ENCODE measurements around the gene DRD4. TPM values are rescaled to one million over a fixed set of nuclear protein-coding genes. Genes with fewer than 3 reads are reported as not detected.
A peak's percentile ranks its signal among the peaks of the same experiment; 100 is the strongest.

The DRD4 gene
- polyA plus RNA-seq, 3 donors, result 0.13 TPM; not detected in 2

DNA sequence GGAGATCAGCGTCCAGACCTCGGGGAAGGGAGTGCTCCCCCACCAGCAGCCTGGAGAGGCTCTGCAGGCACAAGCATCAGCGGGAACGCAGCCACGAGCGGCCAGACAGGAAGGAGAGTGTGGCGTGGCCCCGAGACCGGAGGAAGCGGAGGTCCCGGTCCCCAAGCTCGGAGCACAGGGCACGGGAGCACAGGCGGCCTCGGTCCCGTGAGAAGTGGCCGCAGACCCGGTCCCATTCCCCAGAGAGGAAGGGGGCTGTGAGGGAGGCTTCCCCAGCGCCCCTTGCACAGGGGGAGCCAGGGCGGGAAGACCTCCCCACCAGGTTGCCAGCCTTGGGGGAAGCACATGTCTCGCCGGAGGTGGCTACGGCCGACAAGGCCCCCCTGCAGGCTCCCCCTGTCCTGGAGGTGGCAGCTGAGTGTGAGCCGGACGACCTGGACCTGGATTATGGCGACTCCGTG lies 28.2 kb upstream of the DRD4 start:
- H3K4me2 ChIP-seq (replicated peaks; ENCODE audit: extremely low read depth, low read length, poor library complexity, severe bottlenecking), result no peak overlapping the region
- WGBS (ENCODE audit: insufficient coverage), result 94% methylated on average over 9 of the region's 28 CpGs
- peaks cover 7% of the 10 kb centered on the region for H3K4me1 Mint-ChIP-seq
- peaks cover 8% of the 10 kb centered on the region for H3K79me2 ChIP-seq (ENCODE audit: insufficient read depth, low read length)
- H4K20me1 ChIP-seq (ENCODE audit: insufficient read depth, low read length), result peaks cover 49% of the 10 kb centered on the region
- no peaks in the 10 kb centered on the region for H3K9me3 ChIP-seq (replicated peaks in 1 of 2; ENCODE audit: control insufficient read depth in 1 of 2, insufficient read depth in 1 of 2, low read length in 2 of 2)
- no peak overlapping the region for H2AFZ ChIP-seq (ENCODE audit: insufficient read depth, low read depth, low read length, poor library complexity, severe bottlenecking)
- no peaks in the 10 kb centered on the region for H3K9me3 Mint-ChIP-seq
- no peak overlapping the region for H3K4me3 ChIP-seq (replicated peaks in 1 of 3; ENCODE audit: low read depth in 2 of 3, low read length in 3 of 3)
- peaks cover 0 to 1% (median 0%) of the 10 kb centered on the region in 3 donors for H3K27me3 Mint-ChIP-seq (ENCODE audit: low read depth in 3 of 3)
- peaks cover 67 to 89% of the 10 kb centered on the region in 2 donors for H3K36me3 Mint-ChIP-seq
- H3K27ac ChIP-seq (ENCODE audit: low read depth in 1 of 2, low read length in 2 of 2), result no peak overlapping the region
- H3K9ac ChIP-seq (ENCODE audit: insufficient read depth, low read length, poor library complexity, severe bottlenecking), result no peak overlapping the region
- intact Hi-C loops (cut with micrococcal nuclease), result no loop called here
- peak overlapping the region in 2 of 7 donors; percentile 33 to 43 for H3K27ac Mint-ChIP-seq
- no peak for DNase-seq
- TF ChIP-seq CTCF (IDR thresholded peaks at IDR 0.05), result no peak
- H3K27me3 ChIP-seq (ENCODE audit: control insufficient read depth in 2 of 2, insufficient read depth in 2 of 2, low read length in 2 of 2), result no peaks in the 10 kb centered on the region
- H3K4me3 Mint-ChIP-seq, result no peak overlapping the region
- H3K36me3 ChIP-seq (replicated peaks in 1 of 2; ENCODE audit: control insufficient read depth in 1 of 2, insufficient read depth in 2 of 2, low read length in 2 of 2), result peaks cover 91 to 97% of the 10 kb centered on the region in 2 donors
- peaks cover 8 to 9% of the 10 kb centered on the region in 2 donors for H3K4me1 ChIP-seq (ENCODE audit: control insufficient read depth in 1 of 2, insufficient read depth in 2 of 2, low read length in 2 of 2)

GRCh38 chr11:609341-609811 lies 27.7 kb upstream of the DRD4 start:
- no peak overlapping the region for H3K4me3 ChIP-seq (replicated peaks in 1 of 3; ENCODE audit: low read depth in 2 of 3, low read length in 3 of 3)
- H3K27me3 ChIP-seq (ENCODE audit: control insufficient read depth in 2 of 2, insufficient read depth in 2 of 2, low read length in 2 of 2), result no peaks in the 10 kb centered on the region
- DNase-seq, result no peak
- H3K9ac ChIP-seq (ENCODE audit: insufficient read depth, low read length, poor library complexity, severe bottlenecking), result no peak overlapping the region
- peaks cover 90 to 97% of the 10 kb centered on the region in 2 donors for H3K36me3 ChIP-seq (replicated peaks in 1 of 2; ENCODE audit: control insufficient read depth in 1 of 2, insufficient read depth in 2 of 2, low read length in 2 of 2)
- peaks cover 14 to 15% of the 10 kb centered on the region in 2 donors for H3K4me1 ChIP-seq (ENCODE audit: control insufficient read depth in 1 of 2, insufficient read depth in 2 of 2, low read length in 2 of 2)
- H3K4me2 ChIP-seq (replicated peaks; ENCODE audit: extremely low read depth, low read length, poor library complexity, severe bottlenecking), result no peak overlapping the region
- 94% methylated on average over 24 of the region's 28 CpGs for WGBS (ENCODE audit: insufficient coverage)
- TF ChIP-seq CTCF (IDR thresholded peaks at IDR 0.05), result no peak
- intact Hi-C loops (cut with micrococcal nuclease), result no loop called here
- Mint-ChIP-seq H3K27me3 (ENCODE audit: low read depth in 3 of 3) (peaks cover 0 to 1% (median 0%) of the 10 kb centered on the region in 3 donors), H3K4me1 (peaks cover 12% of the 10 kb centered on the region), H3K9me3 (no peaks in the 10 kb centered on the region), H3K36me3 (peaks cover 65 to 87% of the 10 kb centered on the region in 2 donors), H3K27ac (peak overlapping the region in 1 of 7 donors; percentile 33), H3K4me3 (no peak overlapping the region)
- H3K9me3 ChIP-seq (replicated peaks in 1 of 2; ENCODE audit: control insufficient read depth in 1 of 2, insufficient read depth in 1 of 2, low read length in 2 of 2), result no peaks in the 10 kb centered on the region
- peaks cover 14% of the 10 kb centered on the region for H3K79me2 ChIP-seq (ENCODE audit: insufficient read depth, low read length)
- peaks cover 51% of the 10 kb centered on the region for H4K20me1 ChIP-seq (ENCODE audit: insufficient read depth, low read length)
- no peak overlapping the region for H3K27ac ChIP-seq (ENCODE audit: low read depth in 1 of 2, low read length in 2 of 2)
- H2AFZ ChIP-seq (ENCODE audit: insufficient read depth, low read depth, low read length, poor library complexity, severe bottlenecking), result no peak overlapping the region
